T-helper 17 cell (primary cell): Measurements from ENCODE around the gene TMTC1. TPM values are rescaled to one million over a fixed set of nuclear protein-coding genes. Genes with fewer than 3 reads are reported as not detected.

Experiments used
- ATAC-seq: fragments of 150-1000 bp; cut with Tn5 transposase; 2 replicates; pipeline ENCODE4 v1.10.0; 2021; ENCODE audit warnings: mild to moderate bottlenecking, moderate library complexity
- DNase-seq, 3 donors: peaks; one replicate each; pipeline versions ENCODE4 v3.0.0 to v3.0.0-alpha.2; 2020 to 2021
- H3K9me3 ChIP-seq: one replicate; pipeline ENCODE4 v1.7.0; 2013; ENCODE audit warnings: low read length, mild to moderate bottlenecking; ENCODE audit not compliant: control insufficient read depth, poor library complexity, severe bottlenecking
- H3K27ac Mint-ChIP-seq: one replicate; pipeline ENCODE4 v1.8.0; 2022; ENCODE audit warnings: mild to moderate bottlenecking, moderate library complexity, mixed read lengths
- H3K27me3 Mint-ChIP-seq: one replicate; pipeline ENCODE4 v1.8.0; 2022; ENCODE audit warnings: mixed read lengths
- H3K36me3 Mint-ChIP-seq: one replicate; pipeline ENCODE4 v1.8.0; 2022; ENCODE audit warnings: low read depth, mixed read lengths
- H3K4me1 Mint-ChIP-seq: one replicate; pipeline ENCODE4 v1.8.0; 2022; ENCODE audit warnings: mild to moderate bottlenecking, mixed read lengths
- H3K4me3 Mint-ChIP-seq: one replicate; pipeline ENCODE4 v1.8.0; 2022; ENCODE audit warnings: mild to moderate bottlenecking, moderate library complexity, mixed read lengths
- total RNA-seq, 4 donors: library from RNA in 2 of 4; stranded (reverse) in 2 of 4; gene quantifications; one replicate each; pipeline ENCODE4 v1.2.3 and lab custom pipeline; 2022 to 2026

TMTC1 gene
- total RNA-seq, 2 donors from 2014 or later, result 0.40 TPM; not detected in 1

GRCh38 chr12:29616664-29617406 lies 166.9 kb downstream of the TMTC1 start:
- H3K27me3 Mint-ChIP-seq, result peaks cover 32% of the 10 kb centered on the region
- H3K4me3 Mint-ChIP-seq, result no peak overlapping the region
- H3K9me3 ChIP-seq, result no peaks in the 10 kb centered on the region
- DNase-seq (no peak), ATAC-seq (no peak)
- H3K4me1 Mint-ChIP-seq, result no peaks in the 10 kb centered on the region
- no peak overlapping the region for H3K27ac Mint-ChIP-seq
- peaks cover 2% of the 10 kb centered on the region for H3K36me3 Mint-ChIP-seq

- Mint-ChIP-seq H3K27me3 (peaks cover 25% of the 10 kb centered on the region), H3K36me3 (peaks cover 2% of the 10 kb centered on the region), H3K27ac (no peak overlapping the region), H3K4me1 (peaks cover 2% of the 10 kb centered on the region), H3K4me3 (no peak overlapping the region)
- no peaks in the 10 kb centered on the region for H3K9me3 ChIP-seq
- ATAC-seq (no peak), DNase-seq (no peak)
Measured at GRCh38 chr12:29614694-29615325, 168.9 kb downstream of the TMTC1 start.

GRCh38 chr12:29612912-29613311 lies 170.8 kb downstream of the TMTC1 start:
- no peaks in the 10 kb centered on the region for H3K9me3 ChIP-seq
- Mint-ChIP-seq H3K4me1 (peaks cover 4% of the 10 kb centered on the region), H3K27me3 (peaks cover 38% of the 10 kb centered on the region), H3K36me3 (peaks cover 2% of the 10 kb centered on the region), H3K4me3 (no peak overlapping the region), H3K27ac (no peak overlapping the region)
- DNase-seq, result no peak
- no peak for ATAC-seq

DNA sequence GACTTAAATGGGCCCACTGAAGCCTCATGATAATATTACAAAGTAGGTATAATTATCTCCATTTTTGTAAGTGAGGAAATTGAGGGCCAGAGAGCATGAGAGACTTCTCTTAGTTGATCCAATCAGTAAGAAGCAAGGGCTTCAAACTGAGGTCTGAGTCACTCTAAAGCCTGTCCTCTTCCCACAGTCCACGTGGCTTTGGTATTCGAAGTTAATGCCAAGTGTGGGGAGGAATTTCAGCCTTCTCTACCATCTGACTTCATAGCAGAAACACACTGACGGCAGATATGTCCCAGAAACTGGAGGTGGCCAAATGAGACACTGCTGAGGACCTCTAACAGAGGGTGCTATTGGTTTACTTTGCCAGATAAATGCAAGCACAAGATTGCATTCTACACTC lies 171.8 kb downstream of the TMTC1 start:
- H3K4me3 Mint-ChIP-seq, result no peak overlapping the region
- H3K27me3 Mint-ChIP-seq, result peaks cover 31% of the 10 kb centered on the region
- ATAC-seq (no peak), DNase-seq (no peak)
- H3K27ac Mint-ChIP-seq, result no peak overlapping the region
- peaks cover 4% of the 10 kb centered on the region for H3K4me1 Mint-ChIP-seq
- H3K36me3 Mint-ChIP-seq, result peaks cover 2% of the 10 kb centered on the region
- no peaks in the 10 kb centered on the region for H3K9me3 ChIP-seq

- peaks cover 2% of the 10 kb centered on the region for H3K36me3 Mint-ChIP-seq
- no peak overlapping the region for H3K27ac Mint-ChIP-seq
- no peak for DNase-seq
- H3K4me3 Mint-ChIP-seq, result no peak overlapping the region
- peaks cover 30% of the 10 kb centered on the region for H3K27me3 Mint-ChIP-seq
- H3K4me1 Mint-ChIP-seq, result peaks cover 4% of the 10 kb centered on the region
- no peaks in the 10 kb centered on the region for H3K9me3 ChIP-seq
- ATAC-seq, result no peak
Measured at GRCh38 chr12:29610473-29611170, 173.1 kb downstream of the TMTC1 start.

DNA sequence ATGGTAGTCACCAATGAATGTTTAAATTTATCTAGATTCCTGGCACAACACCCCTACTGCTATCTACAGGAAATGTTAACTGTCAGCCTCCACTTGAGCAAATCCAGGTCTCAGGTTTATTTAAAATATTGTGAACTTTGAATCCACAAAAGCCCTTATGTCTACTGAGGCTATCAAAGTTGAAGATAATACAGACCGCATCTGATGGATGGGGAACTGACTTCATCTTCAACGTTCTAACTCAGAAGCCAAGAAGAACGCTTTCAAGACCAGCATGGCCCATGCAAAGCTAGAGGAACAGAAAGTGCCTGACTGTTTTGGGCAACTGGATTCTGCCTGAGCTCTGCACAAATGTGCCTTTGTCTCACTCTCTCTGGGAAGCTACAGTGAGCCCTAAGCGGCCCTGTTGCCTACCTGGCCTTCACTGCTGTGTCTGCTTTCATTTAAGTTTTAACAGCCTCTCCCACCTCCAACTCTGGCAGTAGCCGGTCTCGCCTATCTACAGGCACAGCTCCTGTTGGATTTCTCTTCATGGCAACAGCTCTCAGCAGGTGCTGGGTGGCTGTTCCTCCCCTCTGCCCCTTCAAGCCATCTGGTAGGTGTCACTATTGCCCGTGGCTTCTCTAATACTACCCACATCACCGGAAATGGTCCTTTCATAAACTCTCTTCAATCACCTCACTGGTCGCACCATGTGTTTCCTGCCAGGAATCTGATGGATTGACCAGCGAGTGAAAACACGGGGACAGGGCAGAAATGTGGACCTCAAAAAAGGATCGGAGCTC lies 174.1 kb downstream of the TMTC1 start:
- Mint-ChIP-seq H3K4me1 (peaks cover 4% of the 10 kb centered on the region), H3K27me3 (peaks cover 30% of the 10 kb centered on the region), H3K4me3 (no peak overlapping the region), H3K36me3 (peaks cover 2% of the 10 kb centered on the region), H3K27ac (no peak overlapping the region)
- ATAC-seq (no peak), DNase-seq (no peak)
- no peaks in the 10 kb centered on the region for H3K9me3 ChIP-seq

- Mint-ChIP-seq H3K4me3 (no peak overlapping the region), H3K27me3 (peaks cover 24% of the 10 kb centered on the region), H3K36me3 (no peaks in the 10 kb centered on the region), H3K27ac (no peak overlapping the region), H3K4me1 (peaks cover 4% of the 10 kb centered on the region)
- DNase-seq, result no peak
- H3K9me3 ChIP-seq, result no peaks in the 10 kb centered on the region
- ATAC-seq, result no peak
Measured at GRCh38 chr12:29608581-29608980, 175.2 kb downstream of the TMTC1 start.

GRCh38 chr12:29599381-29599780 lies 184.4 kb downstream of the TMTC1 start:
- Mint-ChIP-seq H3K4me3 (no peak overlapping the region), H3K27ac (no peak overlapping the region), H3K4me1 (peaks cover 2% of the 10 kb centered on the region), H3K36me3 (no peaks in the 10 kb centered on the region), H3K27me3 (peaks cover 21% of the 10 kb centered on the region)
- ATAC-seq, result no peak
- no peak for DNase-seq
- H3K9me3 ChIP-seq, result no peaks in the 10 kb centered on the region

- no peaks in the 10 kb centered on the region for H3K9me3 ChIP-seq
- Mint-ChIP-seq H3K4me1 (peaks cover 2% of the 10 kb centered on the region), H3K27me3 (peaks cover 10% of the 10 kb centered on the region), H3K4me3 (no peak overlapping the region), H3K36me3 (no peaks in the 10 kb centered on the region), H3K27ac (no peak overlapping the region)
- no peak for ATAC-seq
- DNase-seq, result no peak
Measured at GRCh38 chr12:29595071-29595755, 188.5 kb downstream of the TMTC1 start.

GRCh38 chr12:29593001-29593400 lies 190.7 kb downstream of the TMTC1 start:
- DNase-seq, result no peak
- H3K4me1 Mint-ChIP-seq, result no peaks in the 10 kb centered on the region
- ATAC-seq, result no peak
- peaks cover 14% of the 10 kb centered on the region for H3K27me3 Mint-ChIP-seq
- H3K36me3 Mint-ChIP-seq, result no peaks in the 10 kb centered on the region
- no peak overlapping the region for H3K4me3 Mint-ChIP-seq
- H3K27ac Mint-ChIP-seq, result no peak overlapping the region
- no peaks in the 10 kb centered on the region for H3K9me3 ChIP-seq

- no peak overlapping the region for H3K4me3 Mint-ChIP-seq
- no peaks in the 10 kb centered on the region for H3K4me1 Mint-ChIP-seq
- DNase-seq (no peak), ATAC-seq (no peak)
- H3K9me3 ChIP-seq, result no peaks in the 10 kb centered on the region
- peaks cover 14% of the 10 kb centered on the region for H3K27me3 Mint-ChIP-seq
- no peaks in the 10 kb centered on the region for H3K36me3 Mint-ChIP-seq
- H3K27ac Mint-ChIP-seq, result no peak overlapping the region
Measured at GRCh38 chr12:29591140-29592020, 192.4 kb downstream of the TMTC1 start.

GRCh38 chr12:29589851-29590250 lies 193.9 kb downstream of the TMTC1 start:
- H3K27me3 Mint-ChIP-seq, result peaks cover 14% of the 10 kb centered on the region
- no peak for DNase-seq
- no peak overlapping the region for H3K27ac Mint-ChIP-seq
- H3K9me3 ChIP-seq, result no peaks in the 10 kb centered on the region
- no peak for ATAC-seq
- H3K4me1 Mint-ChIP-seq, result no peaks in the 10 kb centered on the region
- no peak overlapping the region for H3K4me3 Mint-ChIP-seq
- no peaks in the 10 kb centered on the region for H3K36me3 Mint-ChIP-seq
